HepG2 (cell line): Measurements from ENCODE around the gene TEAD1.

ENCODE experiments used
- CTCF ChIP-seq: sonication (generic); formaldehyde crosslinking; IDR thresholded peaks from 2 replicates; pipeline ENCODE4 v1.5.0; 2020; ENCODE audit warnings: mild to moderate bottlenecking, missing genetic modification reagents, moderate library complexity
- GATAD2A ChIP-seq: IDR thresholded peaks from 2 replicates; pipeline ENCODE4 v1.6.1; 2016
- NFYB ChIP-seq: sonication (generic); formaldehyde crosslinking; IDR thresholded peaks from 2 replicates; pipeline ENCODE4 v1.4.0; 2020; ENCODE audit warnings: missing genetic modification reagents
- RAD21 ChIP-seq: fragments of 450-650 bp; formaldehyde crosslinking; IDR thresholded peaks from 2 replicates; pipeline ENCODE4 v1.5.0; 2020; ENCODE audit warnings: mild to moderate bottlenecking
- TERF1 ChIP-seq: sonication (generic); formaldehyde crosslinking; IDR thresholded peaks from 2 replicates; pipeline ENCODE4 v1.8.0; 2022; ENCODE audit warnings: mild to moderate bottlenecking, missing genetic modification reagents, moderate library complexity
- ZNF24 ChIP-seq: fragments of 450-650 bp; IDR thresholded peaks from 2 replicates; pipeline ENCODE4 v1.6.1; 2017; ENCODE audit warnings: antibody characterized with exemption, mild to moderate bottlenecking
- ZNF879 ChIP-seq: sonication (generic); formaldehyde crosslinking; IDR thresholded peaks from 2 replicates; pipeline ENCODE4 v1.8.1; 2023; ENCODE audit warnings: missing genetic modification reagents

GRCh38 chr11:12968826-12969225 is 294.6 kb downstream of the TEAD1 start:
- no peak for TF ChIP-seq TERF1 (CRISPR knock-in tag)
- TF ChIP-seq ZNF24, result no peak
- TF ChIP-seq ZNF879, result no peak
- no peak for TF ChIP-seq NFYB (CRISPR knock-in tag)
- no peak for TF ChIP-seq RAD21 (CRISPR knock-in tag)
- no peak for TF ChIP-seq CTCF
- no peak for TF ChIP-seq GATAD2A
